Measurements from ENCODE around the gene CCL26. TPM values are rescaled to one million over a fixed set of nuclear protein-coding genes. Genes with fewer than 3 reads are reported as not detected.

Gene CCL26, protein sequence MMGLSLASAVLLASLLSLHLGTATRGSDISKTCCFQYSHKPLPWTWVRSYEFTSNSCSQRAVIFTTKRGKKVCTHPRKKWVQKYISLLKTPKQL
- total RNA-seq (1 to 10 TPM in 1 of 2 donors, not detected in 1; 1.9 TPM), polyA plus RNA-seq (1 to 10 TPM in 1 of 2 donors, not detected in 1; 2.0 TPM)
- long read RNA-seq, donor 1, partial matches to known transcripts, result 0 of 1 reads
- long read RNA-seq, donor 1, other reads (novel, unspliced or antisense), result 0 of 1 reads
- long read RNA-seq, donor 2, result 0 reads

DNA sequence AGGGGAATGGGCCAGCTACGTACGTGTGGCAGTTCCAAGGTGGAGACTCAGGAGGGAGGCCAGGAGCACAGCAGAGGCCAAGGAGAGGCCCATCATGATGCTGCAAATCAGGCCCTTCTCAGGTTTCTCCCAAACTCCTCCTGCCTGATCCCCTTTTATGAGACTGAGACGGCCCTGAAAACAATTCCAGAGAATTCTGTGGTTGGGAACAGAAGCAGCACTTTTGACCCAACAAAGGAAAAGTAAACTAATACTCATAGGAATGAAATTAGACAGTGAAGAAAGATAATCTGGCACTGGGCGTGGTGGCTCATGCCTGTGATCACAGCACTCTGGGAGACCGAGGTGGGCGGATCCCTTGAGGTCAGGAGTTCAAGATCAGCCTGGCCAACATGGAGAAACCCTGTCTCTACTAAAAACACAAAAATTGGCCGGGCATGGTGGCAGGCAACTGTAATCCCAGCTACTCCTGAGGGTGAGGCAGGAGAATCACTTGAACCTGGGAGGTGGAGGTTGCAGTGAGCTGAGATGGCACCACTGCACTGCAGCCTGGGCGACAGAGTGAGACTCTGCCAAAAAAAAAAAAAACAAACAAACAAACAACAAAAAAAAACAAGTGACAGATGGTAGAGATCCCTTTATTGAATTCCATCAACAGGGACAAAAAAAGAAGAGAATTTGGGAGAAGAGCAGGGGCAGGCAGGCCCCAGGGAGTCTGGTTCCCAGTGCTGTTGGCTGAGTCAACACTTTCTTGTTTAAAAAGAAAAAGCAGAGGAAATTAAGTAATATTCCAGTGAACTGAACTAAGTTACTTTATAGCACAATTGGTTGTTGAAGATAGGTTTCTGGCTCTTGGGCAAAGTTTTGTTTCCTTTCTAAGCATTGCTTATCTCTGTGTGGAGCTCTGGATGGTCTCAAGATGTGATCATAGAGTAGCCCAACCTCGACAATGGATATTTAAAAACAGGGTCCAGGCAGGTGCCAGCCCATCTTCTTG lies at the start of gene CCL26:
Gene CCL26 (minus strand): TSS at position 131 of the 997 bp plus-strand sequence. CDS start 35 bp downstream, at position 96.
- peak; percentile 85 for ATAC-seq (ENCODE audit: low FRiP score)
- Histone ChIP-seq H3K36me3 (ENCODE audit: control insufficient read depth in 1 of 2, insufficient read depth in 2 of 2, low read length in 1 of 2) (no peaks in the 10 kb centered on the region), H3K27me3 (ENCODE audit: control insufficient read depth in 1 of 2, insufficient read depth in 2 of 2, low read length in 1 of 2) (peaks cover 0 to 1% of the 10 kb centered on the region in 2 donors), H3K9me3 (ENCODE audit: control insufficient read depth, low read length) (no peaks in the 10 kb centered on the region), H3K4me1 (ENCODE audit: control insufficient read depth in 1 of 2, insufficient read depth in 2 of 2, low read length in 2 of 2) (no peaks in the 10 kb centered on the region), H3K27ac (ENCODE audit: low read depth in 1 of 2, low read length in 2 of 2) (no peak within 1 kb of the TSS), H3K4me3 (ENCODE audit: low read length in 2 of 2) (no peak within 1 kb of the TSS)
- 67 to 68% methylated on average over 9 of the region's 9 CpGs for WGBS, 2 donors
- peak; percentile 79 to 82 for DNase-seq
- intact Hi-C loops (cut with DNase I), result no loop called here

DNA sequence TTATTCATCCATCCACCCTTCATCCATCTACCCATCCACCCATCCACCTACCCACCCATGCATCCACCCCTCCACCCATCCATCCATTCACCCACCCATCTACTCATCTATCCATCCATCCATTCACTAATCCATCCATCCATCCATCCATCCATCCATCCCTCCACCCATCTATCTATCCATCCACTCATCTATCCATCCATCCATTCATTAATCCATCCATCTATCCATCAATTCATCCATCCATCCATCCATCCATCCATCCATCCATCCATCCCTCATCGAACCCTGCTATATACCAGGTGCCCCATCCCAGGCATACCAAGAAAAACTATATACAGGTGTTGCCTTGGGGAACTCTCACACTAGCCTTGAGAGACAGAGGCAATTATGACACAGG lies 48.7 kb upstream of the CCL26 start:
- Histone ChIP-seq H3K4me3 (ENCODE audit: low read length in 2 of 2) (no peak overlapping the region), H3K4me1 (ENCODE audit: control insufficient read depth in 1 of 2, insufficient read depth in 2 of 2, low read length in 2 of 2) (no peaks in the 10 kb centered on the region), H3K9me3 (ENCODE audit: control insufficient read depth, low read length) (no peaks in the 10 kb centered on the region), H3K36me3 (ENCODE audit: control insufficient read depth in 1 of 2, insufficient read depth in 2 of 2, low read length in 1 of 2) (no peaks in the 10 kb centered on the region), H3K27me3 (ENCODE audit: control insufficient read depth in 1 of 2, insufficient read depth in 2 of 2, low read length in 1 of 2) (no peaks in the 10 kb centered on the region), H3K27ac (ENCODE audit: low read depth in 1 of 2, low read length in 2 of 2) (no peak overlapping the region)
- intact Hi-C loops (cut with DNase I), result no loop called here
- ATAC-seq (ENCODE audit: low FRiP score) (no peak), DNase-seq (no peak)
- WGBS, 2 donors, result 86 to 90% methylated on average over 1 of the region's 1 CpG

DNA sequence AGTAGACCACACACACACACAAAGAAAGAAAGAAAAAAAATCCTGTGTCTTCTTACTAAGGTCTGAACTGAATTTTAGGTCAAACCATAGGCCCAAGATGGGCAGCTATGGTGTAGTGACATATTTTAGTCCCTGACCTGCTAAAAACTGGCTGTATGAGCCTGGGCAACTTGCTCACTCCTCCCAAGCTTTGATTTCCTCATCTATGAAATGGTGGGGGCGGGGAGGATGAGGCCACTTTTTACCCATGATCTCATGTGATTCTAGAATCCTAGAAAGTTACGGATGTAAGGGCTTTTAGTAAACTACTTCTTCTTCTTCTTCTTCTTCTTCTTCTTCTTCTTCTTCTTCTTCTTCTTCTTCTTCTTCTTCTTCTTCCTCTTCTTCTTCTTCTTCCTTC lies 47.7 kb upstream of the CCL26 start:
- Histone ChIP-seq H3K9me3 (ENCODE audit: control insufficient read depth, low read length) (no peaks in the 10 kb centered on the region), H3K27me3 (ENCODE audit: control insufficient read depth in 1 of 2, insufficient read depth in 2 of 2, low read length in 1 of 2) (no peaks in the 10 kb centered on the region), H3K4me1 (ENCODE audit: control insufficient read depth in 1 of 2, insufficient read depth in 2 of 2, low read length in 2 of 2) (no peaks in the 10 kb centered on the region), H3K4me3 (ENCODE audit: low read length in 2 of 2) (no peak overlapping the region), H3K27ac (ENCODE audit: low read depth in 1 of 2, low read length in 2 of 2) (no peak overlapping the region), H3K36me3 (ENCODE audit: control insufficient read depth in 1 of 2, insufficient read depth in 2 of 2, low read length in 1 of 2) (no peaks in the 10 kb centered on the region)
- ATAC-seq (ENCODE audit: low FRiP score), result no peak
- 75 to 76% methylated on average over 2 of the region's 2 CpGs for WGBS, 2 donors
- peak in 1 of 2 donors; percentile 73 for DNase-seq
- intact Hi-C loops (cut with DNase I), result no loop called here

DNA sequence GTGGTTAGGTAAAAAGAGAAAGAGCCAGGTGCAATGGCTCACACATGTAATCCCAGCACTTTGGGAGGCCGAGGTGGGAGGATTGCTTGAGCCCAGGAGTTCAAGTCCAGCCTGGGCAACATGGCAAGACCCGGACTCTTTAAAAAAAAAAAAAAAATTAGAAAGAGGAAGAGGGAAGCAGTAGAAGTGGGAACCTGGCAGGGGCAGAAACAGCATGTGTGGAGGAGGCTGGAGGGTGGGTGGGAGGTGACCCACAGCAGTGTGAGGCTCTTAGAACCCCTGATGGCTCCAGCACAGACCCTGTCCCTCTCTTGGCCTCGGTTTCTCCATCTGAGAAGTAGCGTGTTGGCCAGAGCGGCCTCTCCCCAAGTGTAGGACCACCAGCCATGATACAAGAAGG lies 46.5 kb upstream of the CCL26 start:
- Histone ChIP-seq H3K36me3 (ENCODE audit: control insufficient read depth in 1 of 2, insufficient read depth in 2 of 2, low read length in 1 of 2) (no peaks in the 10 kb centered on the region), H3K27ac (ENCODE audit: low read depth in 1 of 2, low read length in 2 of 2) (no peak overlapping the region), H3K27me3 (ENCODE audit: control insufficient read depth in 1 of 2, insufficient read depth in 2 of 2, low read length in 1 of 2) (no peaks in the 10 kb centered on the region), H3K4me1 (ENCODE audit: control insufficient read depth in 1 of 2, insufficient read depth in 2 of 2, low read length in 2 of 2) (no peaks in the 10 kb centered on the region), H3K9me3 (ENCODE audit: control insufficient read depth, low read length) (no peaks in the 10 kb centered on the region), H3K4me3 (ENCODE audit: low read length in 2 of 2) (no peak overlapping the region)
- ATAC-seq (ENCODE audit: low FRiP score), result no peak
- DNase-seq, result no peak
- 89 to 90% methylated on average over 5 of the region's 5 CpGs for WGBS, 2 donors
- intact Hi-C loops (cut with DNase I), result no loop called here

DNA sequence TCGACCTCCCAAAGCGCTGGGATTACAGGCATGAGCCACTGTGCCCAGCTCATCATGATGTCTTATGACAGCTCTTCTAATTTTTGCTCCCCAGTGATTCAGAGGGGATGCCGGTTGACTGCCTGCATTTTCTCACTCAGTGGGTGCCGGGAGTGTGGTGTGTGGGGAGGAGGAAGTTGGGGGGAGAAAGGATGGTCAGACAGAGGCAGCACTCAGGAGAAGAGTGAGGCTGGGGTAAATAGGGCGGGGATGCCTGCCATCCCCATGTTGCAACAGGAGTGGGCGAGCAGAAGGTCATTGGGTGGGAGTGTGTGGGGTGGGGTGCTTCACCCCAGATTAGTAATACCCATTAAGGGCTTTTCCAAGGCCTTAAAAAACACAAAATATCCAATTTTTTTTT lies 45.1 kb upstream of the CCL26 start:
- no peaks in the 10 kb centered on the region for H3K27me3 ChIP-seq (ENCODE audit: control insufficient read depth in 1 of 2, insufficient read depth in 2 of 2, low read length in 1 of 2)

DNA sequence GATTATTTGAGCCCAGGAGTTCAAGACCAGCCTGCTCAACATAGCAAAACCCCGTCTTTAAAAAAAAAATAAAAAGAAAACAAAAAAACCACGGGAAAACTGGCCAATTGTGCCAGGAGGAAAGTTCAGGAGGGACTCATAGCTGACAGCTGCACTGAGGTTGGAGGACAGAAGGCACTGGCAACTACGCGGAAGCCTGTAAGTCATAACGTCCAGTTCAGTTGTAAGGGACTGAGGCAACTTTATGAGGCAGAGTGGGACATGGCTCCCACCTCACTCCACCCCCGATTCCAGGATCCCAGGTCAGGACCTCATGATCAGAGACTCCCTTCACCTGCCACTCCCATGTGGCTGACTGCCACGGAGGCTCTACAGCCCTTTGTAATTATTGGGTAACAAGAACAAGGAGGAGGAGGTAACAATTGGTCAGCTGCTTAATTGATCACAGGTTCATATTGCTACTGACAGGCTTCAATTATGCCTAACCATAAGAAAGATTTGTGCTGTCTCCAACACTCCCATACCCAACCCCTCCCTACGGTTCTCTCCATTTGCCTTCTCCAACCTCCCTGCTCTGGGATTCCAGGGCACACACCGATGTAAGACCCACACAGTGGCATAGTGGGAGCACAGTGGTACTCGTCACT lies 43.5 kb upstream of the CCL26 start:
- Histone ChIP-seq H3K4me3 (ENCODE audit: low read length in 2 of 2) (no peak overlapping the region), H3K4me1 (ENCODE audit: control insufficient read depth in 1 of 2, insufficient read depth in 2 of 2, low read length in 2 of 2) (no peaks in the 10 kb centered on the region), H3K9me3 (ENCODE audit: control insufficient read depth, low read length) (no peaks in the 10 kb centered on the region), H3K36me3 (ENCODE audit: control insufficient read depth in 1 of 2, insufficient read depth in 2 of 2, low read length in 1 of 2) (no peaks in the 10 kb centered on the region), H3K27me3 (ENCODE audit: control insufficient read depth in 1 of 2, insufficient read depth in 2 of 2, low read length in 1 of 2) (no peaks in the 10 kb centered on the region), H3K27ac (ENCODE audit: low read depth in 1 of 2, low read length in 2 of 2) (no peak overlapping the region)
- DNase-seq, result no peak
- ATAC-seq (ENCODE audit: low FRiP score), result no peak
- intact Hi-C loops (cut with DNase I), result no loop called here
- 46 to 54% methylated on average over 10 of the region's 10 CpGs for WGBS, 2 donors

More for the DNA sequence above, 45.1 kb upstream of the CCL26 start:
- Histone ChIP-seq H3K4me3 (ENCODE audit: low read length in 2 of 2) (no peak overlapping the region), H3K9me3 (ENCODE audit: control insufficient read depth, low read length) (no peaks in the 10 kb centered on the region), H3K27ac (ENCODE audit: low read depth in 1 of 2, low read length in 2 of 2) (no peak overlapping the region), H3K36me3 (ENCODE audit: control insufficient read depth in 1 of 2, insufficient read depth in 2 of 2, low read length in 1 of 2) (no peaks in the 10 kb centered on the region), H3K4me1 (ENCODE audit: control insufficient read depth in 1 of 2, insufficient read depth in 2 of 2, low read length in 2 of 2) (no peaks in the 10 kb centered on the region)
- WGBS, 2 donors, result 75 to 77% methylated on average over 6 of the region's 6 CpGs
- no peak for DNase-seq
- intact Hi-C loops (cut with DNase I), result no loop called here
- ATAC-seq (ENCODE audit: low FRiP score), result no peak

DNA sequence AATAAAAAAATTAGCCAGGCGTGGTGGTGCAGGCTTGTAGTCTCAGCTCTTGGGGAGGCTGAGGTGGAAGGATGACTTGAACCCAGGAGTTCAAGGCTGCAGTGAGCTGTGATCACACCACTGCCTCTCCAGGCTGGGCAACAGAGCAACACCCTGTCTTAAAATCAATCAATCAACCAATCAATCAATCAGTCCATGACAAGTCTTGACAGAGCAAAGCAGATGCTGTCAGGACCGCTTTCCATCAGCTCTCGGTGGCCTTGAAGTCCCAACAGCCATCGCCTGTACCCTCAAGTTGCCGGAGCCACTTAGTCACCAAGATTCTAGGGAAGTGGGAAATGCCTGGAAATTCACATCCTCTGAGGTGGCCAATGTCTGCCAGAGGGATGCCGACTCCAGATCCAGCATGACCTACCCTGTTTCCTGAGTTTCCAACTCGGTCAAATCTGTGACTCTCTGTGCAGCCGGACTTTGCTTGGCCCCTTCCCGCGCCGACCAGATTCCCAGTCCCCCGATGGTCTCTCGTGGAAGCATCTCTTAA lies 42.5 kb upstream of the CCL26 start:
- intact Hi-C loops (cut with DNase I), result no loop called here
- no peak for ATAC-seq (ENCODE audit: low FRiP score)
- no peak overlapping the region for H3K4me3 ChIP-seq (ENCODE audit: low read length in 2 of 2)
- no peaks in the 10 kb centered on the region for H3K27me3 ChIP-seq (ENCODE audit: control insufficient read depth in 1 of 2, insufficient read depth in 2 of 2, low read length in 1 of 2)
- no peak overlapping the region for H3K27ac ChIP-seq (ENCODE audit: low read depth in 1 of 2, low read length in 2 of 2)
- no peaks in the 10 kb centered on the region for H3K36me3 ChIP-seq (ENCODE audit: control insufficient read depth in 1 of 2, insufficient read depth in 2 of 2, low read length in 1 of 2)
- no peaks in the 10 kb centered on the region for H3K4me1 ChIP-seq (ENCODE audit: control insufficient read depth in 1 of 2, insufficient read depth in 2 of 2, low read length in 2 of 2)
- 74 to 78% methylated on average over 13 of the region's 13 CpGs for WGBS, 2 donors
- no peak for DNase-seq
- H3K9me3 ChIP-seq (ENCODE audit: control insufficient read depth, low read length), result no peaks in the 10 kb centered on the region

DNA sequence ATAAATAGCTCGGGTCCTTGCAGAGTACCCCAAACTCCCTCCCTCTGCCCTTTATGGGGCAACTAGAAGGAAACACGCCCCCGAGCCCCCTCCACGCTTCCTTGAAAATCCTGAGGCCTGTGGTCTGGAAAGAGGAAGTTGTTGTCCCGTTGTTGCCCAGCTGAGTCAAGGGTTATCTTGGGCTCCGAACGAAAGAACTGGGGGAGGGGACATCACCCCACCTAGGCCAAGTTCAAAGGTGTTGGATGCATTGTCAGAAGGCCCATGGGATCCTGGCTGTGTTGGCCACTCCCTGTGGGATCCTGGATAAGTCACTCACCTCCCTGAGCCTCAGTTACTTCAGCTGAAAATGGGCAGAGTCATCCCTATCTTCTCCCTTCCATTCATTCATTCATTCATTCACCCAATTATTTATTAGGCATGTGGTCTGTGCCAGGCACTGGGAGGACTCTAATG lies 41.8 kb upstream of the CCL26 start, which contains the start of gene CCL24:
Gene CCL24 (minus strand): TSS at position 26 of the 456 bp plus-strand sequence. CDS start 91 bp downstream, outside the sequence.
- WGBS, 2 donors, result 67 to 73% methylated on average over 7 of the region's 7 CpGs

More for the DNA sequence above, 41.8 kb upstream of the CCL26 start, which contains the start of gene CCL24:
- Histone ChIP-seq H3K27me3 (ENCODE audit: control insufficient read depth in 1 of 2, insufficient read depth in 2 of 2, low read length in 1 of 2) (no peaks in the 10 kb centered on the region), H3K36me3 (ENCODE audit: control insufficient read depth in 1 of 2, insufficient read depth in 2 of 2, low read length in 1 of 2) (no peaks in the 10 kb centered on the region), H3K9me3 (ENCODE audit: control insufficient read depth, low read length) (no peaks in the 10 kb centered on the region), H3K27ac (ENCODE audit: low read depth in 1 of 2, low read length in 2 of 2) (no peak within 1 kb of the TSS), H3K4me3 (ENCODE audit: low read length in 2 of 2) (no peak within 1 kb of the TSS), H3K4me1 (ENCODE audit: control insufficient read depth in 1 of 2, insufficient read depth in 2 of 2, low read length in 2 of 2) (no peaks in the 10 kb centered on the region)
- intact Hi-C loops (cut with DNase I), result no loop called here
- peak in 1 of 2 donors; percentile 62 for DNase-seq
- ATAC-seq (ENCODE audit: low FRiP score), result no peak

All from aorta (tissue), 5 donors.